ENCODE results near the gene IGF2R.
"Not testable (repeated sequence)": the region's sequence is repeated elsewhere in the genome, so short reads cannot be mapped to it uniquely, and the experiment has no call there.

IGF2R gene

GRCh38 chr6:160101277-160102205 is 132.7 kb downstream of the IGF2R start:
- DNase-seq (ENCODE audit: low read depth), result no peak

- DNase-seq (ENCODE audit: low read depth), result no peak
Observed at GRCh38 chr6:160102399-160102798, 133.5 kb downstream of the IGF2R start.

GRCh38 chr6:160102956-160103824 is 134.3 kb downstream of the IGF2R start:
- peak; percentile 9 for DNase-seq (ENCODE audit: low read depth)

GRCh38 chr6:160103825-160104100 is 134.9 kb downstream of the IGF2R start:
- no peak for DNase-seq (ENCODE audit: low read depth)

GRCh38 chr6:160104821-160105517 is 136.1 kb downstream of the IGF2R start:
- DNase-seq (ENCODE audit: low read depth), result no peak

- DNase-seq (ENCODE audit: low read depth), result no peak
Observed at GRCh38 chr6:160106010-160106409, 137.1 kb downstream of the IGF2R start.

GRCh38 chr6:160106701-160107100 is 137.8 kb downstream of the IGF2R start:
- DNase-seq (ENCODE audit: low read depth), result no peak

GRCh38 chr6:160108077-160108476 is 139.2 kb downstream of the IGF2R start:
- DNase-seq (ENCODE audit: low read depth), result no peak

GRCh38 chr6:160110586-160111123 is 141.8 kb downstream of the IGF2R start:
- DNase-seq (ENCODE audit: low read depth), result no peak

GRCh38 chr6:160111806-160112205 is 142.9 kb downstream of the IGF2R start:
- no peak for DNase-seq (ENCODE audit: low read depth)

GRCh38 chr6:160112628-160113299 is 143.9 kb downstream of the IGF2R start:
- no peak for DNase-seq (ENCODE audit: low read depth)

GRCh38 chr6:160114536-160114935 is 145.7 kb downstream of the IGF2R start:
- not testable (repeated sequence) for DNase-seq (ENCODE audit: low read depth)

- DNase-seq (ENCODE audit: low read depth), result no peak
Observed at GRCh38 chr6:160115421-160115820, 146.5 kb downstream of the IGF2R start.

GRCh38 chr6:160116411-160116810 is 147.5 kb downstream of the IGF2R start:
- no peak for DNase-seq (ENCODE audit: low read depth)

- no peak for DNase-seq (ENCODE audit: low read depth)
Observed at GRCh38 chr6:160117137-160117536, 148.3 kb downstream of the IGF2R start.

- DNase-seq (ENCODE audit: low read depth), result no peak
Observed at GRCh38 chr6:160118620-160119229, 149.8 kb downstream of the IGF2R start.

- DNase-seq (ENCODE audit: low read depth), result no peak
Observed at GRCh38 chr6:160120087-160120486, 151.2 kb downstream of the IGF2R start.

- no peak for DNase-seq (ENCODE audit: low read depth)
Observed at GRCh38 chr6:160121558-160121957, 152.7 kb downstream of the IGF2R start, which contains the start of gene SLC22A1. SLC22A1 (plus strand) TSS chr6:160121815; CDS start chr6:160121936, 121 bp downstream.

- DNase-seq (ENCODE audit: low read depth), result no peak
Observed at GRCh38 chr6:160121981-160122380, 153.1 kb downstream of the IGF2R start.

GRCh38 chr6:160122744-160123143 is 153.9 kb downstream of the IGF2R start:
- no peak for DNase-seq (ENCODE audit: low read depth)

GRCh38 chr6:160124007-160124406 is 155.1 kb downstream of the IGF2R start:
- no peak for DNase-seq (ENCODE audit: low read depth)

Data from HS-27A (cell line).